BE2C (cell line): ENCODE measurements around the gene GUCY1A1.

ENCODE experiments used
- DNase-seq: peaks from one replicate; pipeline ENCODE4 v3.0.0-alpha.2; 2020
- H3K27me3 ChIP-seq: fragments of 250-450 bp; sonication (Bioruptor Pico); 2 replicates; pipeline ENCODE4 v1.5.1; 2020; ENCODE audit warnings: mild to moderate bottlenecking
- H3K36me3 ChIP-seq: fragments of 250-450 bp; sonication (Bioruptor Pico); 2 replicates; pipeline ENCODE4 v1.5.1; 2020; ENCODE audit warnings: mild to moderate bottlenecking
- H3K4me1 ChIP-seq: fragments of 250-450 bp; sonication (Bioruptor Pico); 2 replicates; pipeline ENCODE4 v1.5.1; 2020
- H3K4me3 ChIP-seq: 2 replicates; pipeline ENCODE4 v1.5.1; 2011; ENCODE audit warnings: low read depth, low read length
- H3K9me3 ChIP-seq: fragments of 250-450 bp; sonication (Bioruptor Pico); 2 replicates; pipeline ENCODE4 v1.5.1; 2020
- TF ChIP-seq, protein P1 (sequence below): IDR thresholded peaks from 2 replicates; pipeline ENCODE4 v1.5.1; 2012; ENCODE audit warnings: mild to moderate bottlenecking, low read depth, low read length

Gene GUCY1A1

DNA sequence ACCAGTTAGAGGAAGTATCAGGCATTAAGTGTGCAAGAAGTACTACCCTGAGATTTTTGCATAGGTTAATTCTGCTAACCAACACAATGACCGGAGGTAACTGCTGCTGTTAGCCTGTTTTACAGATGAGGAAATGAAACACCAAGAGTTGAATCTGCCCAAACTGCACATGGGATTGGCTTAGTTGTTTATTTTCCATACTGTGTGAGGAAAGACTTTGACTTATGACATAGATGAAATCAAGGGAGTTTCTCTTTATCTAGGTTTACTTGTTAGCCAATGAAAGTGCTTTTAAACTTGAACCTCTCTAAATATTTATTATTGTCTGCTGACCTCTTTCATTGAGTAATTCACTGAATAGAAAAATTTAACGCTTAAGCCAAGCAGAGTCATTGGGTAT lies 102.4 kb downstream of the GUCY1A1 start:
- Histone ChIP-seq H3K4me3 (no peak overlapping the region), H3K4me1 (no peaks in the 10 kb centered on the region), H3K27me3 (no peaks in the 10 kb centered on the region), H3K9me3 (no peaks in the 10 kb centered on the region), H3K36me3 (no peaks in the 10 kb centered on the region)
- DNase-seq: no peak
- TF ChIP-seq, protein P1, sequence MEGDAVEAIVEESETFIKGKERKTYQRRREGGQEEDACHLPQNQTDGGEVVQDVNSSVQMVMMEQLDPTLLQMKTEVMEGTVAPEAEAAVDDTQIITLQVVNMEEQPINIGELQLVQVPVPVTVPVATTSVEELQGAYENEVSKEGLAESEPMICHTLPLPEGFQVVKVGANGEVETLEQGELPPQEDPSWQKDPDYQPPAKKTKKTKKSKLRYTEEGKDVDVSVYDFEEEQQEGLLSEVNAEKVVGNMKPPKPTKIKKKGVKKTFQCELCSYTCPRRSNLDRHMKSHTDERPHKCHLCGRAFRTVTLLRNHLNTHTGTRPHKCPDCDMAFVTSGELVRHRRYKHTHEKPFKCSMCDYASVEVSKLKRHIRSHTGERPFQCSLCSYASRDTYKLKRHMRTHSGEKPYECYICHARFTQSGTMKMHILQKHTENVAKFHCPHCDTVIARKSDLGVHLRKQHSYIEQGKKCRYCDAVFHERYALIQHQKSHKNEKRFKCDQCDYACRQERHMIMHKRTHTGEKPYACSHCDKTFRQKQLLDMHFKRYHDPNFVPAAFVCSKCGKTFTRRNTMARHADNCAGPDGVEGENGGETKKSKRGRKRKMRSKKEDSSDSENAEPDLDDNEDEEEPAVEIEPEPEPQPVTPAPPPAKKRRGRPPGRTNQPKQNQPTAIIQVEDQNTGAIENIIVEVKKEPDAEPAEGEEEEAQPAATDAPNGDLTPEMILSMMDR: no peak

GRCh38 chr4:155772459-155773195 lies 106.0 kb downstream of the GUCY1A1 start:
- Histone ChIP-seq H3K9me3 (no peaks in the 10 kb centered on the region), H3K4me1 (no peaks in the 10 kb centered on the region), H3K4me3 (no peak overlapping the region), H3K36me3 (no peaks in the 10 kb centered on the region), H3K27me3 (no peaks in the 10 kb centered on the region)
- TF ChIP-seq, protein P1: no peak
- no peak for DNase-seq

DNA sequence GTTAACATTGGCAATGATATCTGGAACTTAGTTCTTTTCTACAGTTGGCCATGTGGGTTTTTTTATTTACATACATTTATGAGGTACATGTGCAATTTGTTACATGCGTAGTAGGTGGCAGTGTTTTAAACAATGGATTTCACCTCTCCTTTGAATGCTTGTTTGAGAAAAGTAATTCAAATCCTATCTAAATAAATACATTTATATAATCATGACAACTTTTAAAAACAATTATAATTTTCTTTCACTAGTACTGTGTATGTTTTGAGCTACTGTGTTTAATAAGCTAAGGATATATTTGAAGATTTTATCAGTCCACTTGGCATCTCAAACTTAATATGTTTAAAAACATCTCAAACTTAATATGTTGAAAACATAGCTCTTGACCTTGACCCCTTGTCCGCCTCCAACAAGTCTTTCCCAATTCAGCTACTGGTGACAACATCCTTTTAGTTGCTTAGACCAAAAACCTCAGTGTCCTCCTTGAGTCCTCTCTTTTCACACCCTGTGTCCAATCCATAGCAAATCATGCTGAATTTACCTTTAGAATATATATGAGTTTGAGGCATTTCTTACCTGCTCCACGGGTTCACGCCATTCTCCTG lies 106.7 kb downstream of the GUCY1A1 start:
- Histone ChIP-seq H3K36me3 (no peaks in the 10 kb centered on the region), H3K27me3 (no peaks in the 10 kb centered on the region), H3K9me3 (no peaks in the 10 kb centered on the region), H3K4me1 (no peaks in the 10 kb centered on the region), H3K4me3 (no peak overlapping the region)
- DNase-seq: no peak
- TF ChIP-seq, protein P1: no peak

DNA sequence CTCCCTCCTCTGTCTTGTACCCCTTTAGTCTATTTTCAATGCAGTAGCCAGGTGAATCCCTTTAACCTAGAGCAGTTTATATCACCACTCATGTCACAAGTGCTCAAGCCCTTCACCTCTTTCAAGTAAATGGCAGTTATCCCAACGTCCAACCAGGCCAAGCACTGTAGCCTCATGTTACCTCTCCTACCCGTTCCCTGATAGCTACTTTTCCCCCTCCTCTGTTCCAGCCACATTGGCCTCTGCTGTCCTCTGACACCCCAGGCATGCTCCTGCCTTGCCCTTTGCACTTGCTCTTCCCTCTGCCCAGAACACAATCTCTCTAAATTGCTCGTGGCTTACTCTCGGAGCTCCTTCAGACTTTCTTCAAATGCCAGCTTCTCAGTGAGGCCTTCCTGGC lies 107.4 kb downstream of the GUCY1A1 start:
- TF ChIP-seq, protein P1: no peak
- no peak overlapping the region for H3K4me3 ChIP-seq
- H3K27me3 ChIP-seq: no peaks in the 10 kb centered on the region
- H3K36me3 ChIP-seq: no peaks in the 10 kb centered on the region
- DNase-seq: no peak
- no peaks in the 10 kb centered on the region for H3K9me3 ChIP-seq
- H3K4me1 ChIP-seq: no peaks in the 10 kb centered on the region

DNA sequence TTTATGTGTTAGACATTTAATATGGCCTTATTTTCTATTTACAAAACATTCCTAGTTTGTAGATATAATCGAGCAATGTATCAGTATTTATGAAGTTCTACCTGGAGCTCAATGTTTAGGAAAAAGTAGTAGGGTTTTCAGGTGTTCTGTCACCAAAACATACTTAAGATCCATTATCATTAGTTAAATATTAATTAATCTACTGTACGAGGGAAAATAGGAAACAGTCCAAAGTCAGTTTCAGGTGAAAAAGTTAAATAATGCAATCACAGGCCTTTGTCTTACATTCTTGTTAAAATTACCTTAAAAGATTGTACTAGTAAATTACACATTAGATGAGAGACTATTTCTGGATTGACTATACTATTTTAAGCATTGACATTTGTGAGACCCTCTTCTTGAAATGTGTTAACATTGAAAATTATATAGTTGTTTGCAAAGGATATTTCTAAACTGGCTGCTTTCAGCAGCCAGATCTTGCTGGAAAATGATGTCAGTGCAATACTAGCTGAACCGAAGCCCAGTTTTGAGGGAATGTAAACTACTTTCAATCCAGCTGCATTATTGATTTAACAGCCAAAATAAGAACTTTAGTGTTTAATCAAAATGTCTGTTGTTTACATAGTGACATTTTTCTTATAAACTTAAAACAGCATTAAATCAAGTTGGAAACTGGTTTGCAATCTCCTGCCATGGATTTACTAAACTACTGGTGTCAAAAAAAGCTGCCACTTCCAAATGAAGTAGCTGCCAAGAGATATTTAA lies 111.5 kb downstream of the GUCY1A1 start:
- Histone ChIP-seq H3K27me3 (no peaks in the 10 kb centered on the region), H3K4me3 (no peak overlapping the region), H3K9me3 (no peaks in the 10 kb centered on the region), H3K36me3 (no peaks in the 10 kb centered on the region), H3K4me1 (peaks cover 2% of the 10 kb centered on the region)
- TF ChIP-seq, protein P1: no peak
- DNase-seq: no peak
